Osteoblast (primary cell): ENCODE measurements around the gene TM7SF2. TPM values are rescaled to one million over a fixed set of nuclear protein-coding genes. Genes with fewer than 3 reads are reported as not detected.

Experiments
- DNase-seq: peaks from one replicate; pipeline ENCODE4 v3.0.0; 2011; ENCODE audit warnings: low spot score, mixed read lengths; ENCODE audit not compliant: insufficient read length; ENCODE audit errors: missing footprints
- H2AFZ ChIP-seq: 2 replicates; pipeline ENCODE4 v1.6.0; 2011; ENCODE audit warnings: mild to moderate bottlenecking, low read length
- H3K27ac ChIP-seq: 2 replicates; pipeline ENCODE4 v1.5.1; 2011; ENCODE audit warnings: mild to moderate bottlenecking, low read depth, low read length, moderate library complexity
- H3K27me3 ChIP-seq: 2 replicates; pipeline ENCODE4 v1.6.0; 2012; ENCODE audit warnings: mild to moderate bottlenecking, control low read depth, inconsistent platforms, low read length, moderate library complexity; ENCODE audit not compliant: insufficient read depth
- H3K36me3 ChIP-seq: 2 replicates; pipeline ENCODE4 v1.5.1; 2011; ENCODE audit warnings: mild to moderate bottlenecking, low read length, control low read depth, moderate library complexity; ENCODE audit not compliant: insufficient read depth
- H3K4me1 ChIP-seq: 2 replicates; pipeline ENCODE4 v1.5.1; 2011; ENCODE audit warnings: mild to moderate bottlenecking, low read length, control low read depth, moderate library complexity; ENCODE audit not compliant: insufficient read depth
- H3K4me2 ChIP-seq: 2 replicates; pipeline ENCODE4 v1.6.0; 2011; ENCODE audit warnings: mild to moderate bottlenecking, low read length; ENCODE audit not compliant: insufficient read depth
- H3K4me3 ChIP-seq: fragments of 200-600 bp; sonication (generic); 3 replicates; pipeline ENCODE4 v1.5.1; 2012; ENCODE audit warnings: mild to moderate bottlenecking, low read length, inconsistent platforms; ENCODE audit not compliant: insufficient read depth
- H3K79me2 ChIP-seq: 2 replicates; pipeline ENCODE4 v1.6.0; 2012; ENCODE audit warnings: mild to moderate bottlenecking, low read length, control low read depth, inconsistent platforms; ENCODE audit not compliant: insufficient read depth
- H3K9me3 ChIP-seq: 2 replicates; pipeline ENCODE4 v1.5.1; 2011; ENCODE audit warnings: low read depth, low read length, control low read depth
- H4K20me1 ChIP-seq: 2 replicates; pipeline ENCODE4 v1.6.0; 2012; ENCODE audit warnings: mild to moderate bottlenecking, low read length, control low read depth; ENCODE audit not compliant: insufficient read depth
- CTCF ChIP-seq: IDR thresholded peaks from 2 replicates; pipeline ENCODE4 v1.5.1; 2011; ENCODE audit warnings: mild to moderate bottlenecking, low read depth, low read length, moderate library complexity; ENCODE audit errors: extremely low read depth
- total RNA-seq: library from RNA; depleted of rRNA; stranded (reverse); fragments of >200 nt; gene quantifications from 2 replicates; pipeline ENCODE4 v1.2.3, GENCODE V29; 2012

Gene TM7SF2
- total RNA-seq, 1 donor = 10.1 TPM

DNA sequence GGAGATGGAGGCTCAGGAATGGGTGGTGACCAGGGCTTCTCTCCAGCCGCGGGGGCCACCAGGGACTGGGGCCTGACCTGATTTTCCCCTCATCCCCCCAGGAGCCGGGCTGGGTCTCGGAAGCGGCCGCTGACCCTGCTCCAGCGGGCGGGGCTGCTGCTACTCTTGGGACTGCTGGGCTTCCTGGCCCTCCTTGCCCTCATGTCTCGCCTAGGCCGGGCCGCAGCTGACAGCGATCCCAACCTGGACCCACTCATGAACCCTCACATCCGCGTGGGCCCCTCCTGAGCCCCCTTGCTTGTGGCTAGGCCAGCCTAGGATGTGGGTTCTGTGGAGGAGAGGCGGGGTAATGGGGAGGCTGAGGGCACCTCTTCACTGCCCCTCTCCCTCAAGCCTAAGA lies 23.8 kb upstream of the TM7SF2 start:
- no peak overlapping the region for H2AFZ ChIP-seq
- H3K36me3 ChIP-seq = peaks cover 43% of the 10 kb centered on the region

GRCh38 chr11:65089621-65090020 lies 22.1 kb upstream of the TM7SF2 start:
- Histone ChIP-seq H3K9me3 (no peaks in the 10 kb centered on the region), H3K4me3 (no peak overlapping the region), H3K79me2 (peaks cover 15% of the 10 kb centered on the region), H3K27me3 (no peaks in the 10 kb centered on the region), H4K20me1 (no peaks in the 10 kb centered on the region), H3K4me1 (peaks cover 10% of the 10 kb centered on the region), H3K27ac (no peak overlapping the region), H3K4me2 (no peak overlapping the region), H3K36me3 (peaks cover 43% of the 10 kb centered on the region), H2AFZ (no peak overlapping the region)
- no peak for TF ChIP-seq CTCF
- DNase-seq = peak; percentile 10

More for the DNA sequence above, 23.8 kb upstream of the TM7SF2 start:
- Histone ChIP-seq H3K4me2 (no peak overlapping the region), H3K27ac (no peak overlapping the region), H3K4me3 (no peak overlapping the region), H3K4me1 (peaks cover 19% of the 10 kb centered on the region), H4K20me1 (no peaks in the 10 kb centered on the region), H3K9me3 (no peaks in the 10 kb centered on the region), H3K27me3 (no peaks in the 10 kb centered on the region), H3K79me2 (peaks cover 32% of the 10 kb centered on the region)
- TF ChIP-seq CTCF = no peak
- no peak for DNase-seq

DNA sequence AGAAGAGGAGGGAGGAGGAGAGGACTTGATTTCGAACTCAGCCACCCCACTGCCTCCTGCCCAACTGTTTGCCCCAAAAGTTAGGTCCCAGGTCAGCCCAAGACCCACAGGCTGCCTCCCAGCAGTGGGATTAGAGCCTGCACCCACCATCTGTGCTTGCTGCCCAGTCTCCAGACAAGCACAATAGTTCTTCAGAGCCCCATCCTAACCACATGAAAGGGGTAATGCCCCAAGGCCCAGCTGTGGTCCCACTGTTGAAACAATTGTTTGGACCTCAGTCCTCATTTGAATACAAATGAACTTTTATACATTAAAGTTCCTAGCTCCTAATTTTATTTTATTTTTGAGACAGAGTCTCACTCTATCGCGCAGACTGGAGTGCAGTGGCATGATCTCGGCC lies 21.0 kb upstream of the TM7SF2 start:
- Histone ChIP-seq H3K27me3 (no peaks in the 10 kb centered on the region), H3K79me2 (peaks cover 5% of the 10 kb centered on the region), H4K20me1 (no peaks in the 10 kb centered on the region), H3K4me2 (no peak overlapping the region), H3K27ac (no peak overlapping the region), H3K4me3 (no peak overlapping the region), H3K36me3 (peaks cover 36% of the 10 kb centered on the region), H3K4me1 (peaks cover under 1% of the 10 kb centered on the region), H3K9me3 (no peaks in the 10 kb centered on the region), H2AFZ (no peak overlapping the region)
- no peak for TF ChIP-seq CTCF
- DNase-seq = peak; percentile 30

- Histone ChIP-seq H3K36me3 (no peaks in the 10 kb centered on the region), H3K4me3 (peak overlapping the region; percentile 78), H3K79me2 (peaks cover 22% of the 10 kb centered on the region), H3K27me3 (no peaks in the 10 kb centered on the region), H3K27ac (no peak overlapping the region), H3K9me3 (no peaks in the 10 kb centered on the region), H2AFZ (peak overlapping the region; percentile 92), H3K4me2 (peak overlapping the region; percentile 78), H4K20me1 (peaks cover 2% of the 10 kb centered on the region), H3K4me1 (peaks cover 5% of the 10 kb centered on the region)
- no peak for DNase-seq
- no peak for TF ChIP-seq CTCF
Measured at GRCh38 chr11:65095427-65095826, 16.2 kb upstream of the TM7SF2 start.
